GM23248 (cell line): Measurements from ENCODE around the gene ZNF771.

Experiments used
- EZH2 ChIP-seq: fragments of 200-600 bp; sonication (generic); IDR thresholded peaks from 2 replicates; pipeline ENCODE4 v1.6.1; 2018; ENCODE audit warnings: antibody characterized with exemption, mild to moderate bottlenecking; ENCODE audit not compliant: insufficient read depth, poor library complexity, severe bottlenecking
- EZH2phosphoT487 ChIP-seq: fragments of 200-600 bp; sonication (generic); IDR thresholded peaks from 2 replicates; pipeline ENCODE4 v1.6.1; 2018; ENCODE audit warnings: antibody characterized with exemption, moderate library complexity, mild to moderate bottlenecking, low read depth; ENCODE audit not compliant: insufficient read depth

DNA sequence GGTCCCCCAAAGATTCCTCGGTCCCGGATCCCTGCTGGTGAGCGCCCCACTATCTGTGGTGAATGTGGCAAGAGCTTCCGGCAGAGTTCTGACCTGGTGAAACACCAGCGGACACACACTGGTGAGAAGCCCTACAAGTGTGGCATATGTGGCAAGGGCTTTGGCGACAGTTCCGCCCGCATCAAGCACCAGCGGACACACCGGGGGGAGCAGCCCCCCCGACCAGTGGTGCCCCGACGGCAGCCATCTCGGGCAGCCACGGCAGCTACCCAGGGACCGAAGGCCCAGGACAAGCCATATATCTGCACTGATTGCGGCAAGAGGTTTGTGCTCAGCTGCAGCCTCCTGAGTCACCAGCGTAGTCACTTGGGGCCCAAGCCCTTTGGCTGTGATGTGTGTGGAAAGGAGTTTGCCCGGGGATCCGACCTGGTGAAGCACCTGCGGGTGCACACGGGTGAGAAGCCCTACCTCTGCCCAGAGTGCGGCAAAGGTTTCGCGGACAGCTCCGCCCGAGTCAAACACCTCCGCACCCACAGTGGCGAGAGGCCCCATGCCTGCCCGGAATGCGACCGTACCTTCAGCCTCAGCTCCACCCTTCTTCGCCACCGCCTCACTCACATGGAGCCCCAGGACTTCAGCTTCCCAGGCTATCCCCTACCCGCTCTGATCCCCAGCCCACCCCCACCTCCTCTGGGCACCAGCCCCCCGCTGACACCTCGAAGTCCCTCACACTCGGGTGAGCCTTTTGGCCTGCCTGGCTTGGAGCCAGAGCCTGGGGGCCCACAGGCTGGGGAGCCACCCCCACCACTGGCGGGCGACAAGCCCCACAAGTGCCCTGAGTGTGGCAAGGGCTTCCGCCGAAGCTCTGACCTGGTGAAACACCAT lies 9.4 kb upstream of the ZNF771 start:
- TF ChIP-seq EZH2phosphoT487 (no peak), EZH2 (no peak)
